WI38 (cell line): ENCODE measurements around the gene R3HDML.

Experiments
- H3K4me3 ChIP-seq: 2 replicates; pipeline ENCODE4 v1.5.1; 2011; ENCODE audit warnings: low read depth, mild to moderate bottlenecking, control low read depth, low read length
- TF ChIP-seq, protein P1 (sequence below): IDR thresholded peaks from 2 replicates; pipeline ENCODE4 v1.5.1; 2012; ENCODE audit warnings: low read depth, mild to moderate bottlenecking, control low read depth, low read length

R3HDML gene

DNA sequence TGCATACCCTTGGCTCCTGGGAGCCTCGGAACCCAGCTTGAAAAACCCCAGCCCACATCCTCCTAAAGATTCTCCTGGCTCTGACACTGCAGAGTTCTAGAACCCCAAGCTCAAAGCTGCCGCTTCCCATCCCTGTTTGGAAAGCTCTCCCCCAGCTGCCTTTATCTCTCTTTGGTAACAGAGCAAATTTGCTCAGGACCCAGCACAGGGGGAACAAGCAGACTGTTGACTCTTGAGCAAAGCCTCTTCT is 57.5 kb downstream of the R3HDML start:
- H3K4me3 ChIP-seq, result no peak overlapping the region
- TF ChIP-seq, protein P1, sequence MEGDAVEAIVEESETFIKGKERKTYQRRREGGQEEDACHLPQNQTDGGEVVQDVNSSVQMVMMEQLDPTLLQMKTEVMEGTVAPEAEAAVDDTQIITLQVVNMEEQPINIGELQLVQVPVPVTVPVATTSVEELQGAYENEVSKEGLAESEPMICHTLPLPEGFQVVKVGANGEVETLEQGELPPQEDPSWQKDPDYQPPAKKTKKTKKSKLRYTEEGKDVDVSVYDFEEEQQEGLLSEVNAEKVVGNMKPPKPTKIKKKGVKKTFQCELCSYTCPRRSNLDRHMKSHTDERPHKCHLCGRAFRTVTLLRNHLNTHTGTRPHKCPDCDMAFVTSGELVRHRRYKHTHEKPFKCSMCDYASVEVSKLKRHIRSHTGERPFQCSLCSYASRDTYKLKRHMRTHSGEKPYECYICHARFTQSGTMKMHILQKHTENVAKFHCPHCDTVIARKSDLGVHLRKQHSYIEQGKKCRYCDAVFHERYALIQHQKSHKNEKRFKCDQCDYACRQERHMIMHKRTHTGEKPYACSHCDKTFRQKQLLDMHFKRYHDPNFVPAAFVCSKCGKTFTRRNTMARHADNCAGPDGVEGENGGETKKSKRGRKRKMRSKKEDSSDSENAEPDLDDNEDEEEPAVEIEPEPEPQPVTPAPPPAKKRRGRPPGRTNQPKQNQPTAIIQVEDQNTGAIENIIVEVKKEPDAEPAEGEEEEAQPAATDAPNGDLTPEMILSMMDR, result no peak

DNA sequence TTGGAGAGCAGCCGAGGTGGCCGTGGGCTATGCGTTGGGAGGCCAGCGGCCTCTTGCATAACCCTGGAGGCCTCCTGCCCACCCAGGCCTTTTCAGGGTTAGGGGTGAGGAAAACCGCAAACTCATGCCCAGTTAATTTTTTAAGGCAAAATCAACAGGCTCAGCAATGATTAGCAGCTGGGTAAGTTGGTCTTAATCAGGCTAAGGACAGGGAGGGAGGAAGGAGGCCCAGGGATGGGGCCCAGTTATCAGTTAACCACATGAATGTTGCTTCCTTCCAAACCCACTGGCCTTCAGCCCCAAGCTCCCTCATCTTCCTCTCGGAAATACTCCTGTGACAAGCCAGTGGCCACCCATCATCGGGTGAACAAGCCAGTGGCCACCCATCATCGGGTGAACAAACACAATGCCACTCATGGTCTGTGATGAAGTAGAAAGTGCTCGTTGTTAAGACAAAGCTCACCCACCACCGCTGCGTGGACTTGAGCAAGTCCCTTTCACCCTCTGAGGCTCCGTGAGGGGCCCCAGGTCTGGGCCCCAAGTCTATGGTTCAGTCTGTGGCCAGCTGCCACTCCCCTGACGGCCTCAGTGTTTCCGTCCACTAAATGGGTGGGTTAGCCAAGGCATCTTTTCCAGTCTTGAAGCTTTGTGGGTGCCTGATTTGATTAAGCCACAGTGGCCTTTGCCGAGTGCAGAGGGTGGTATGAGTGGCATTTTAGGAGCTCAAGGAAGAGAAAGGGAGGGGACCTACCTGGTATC is 58.0 kb downstream of the R3HDML start:
- TF ChIP-seq, protein P1, result no peak
- no peak overlapping the region for H3K4me3 ChIP-seq

DNA sequence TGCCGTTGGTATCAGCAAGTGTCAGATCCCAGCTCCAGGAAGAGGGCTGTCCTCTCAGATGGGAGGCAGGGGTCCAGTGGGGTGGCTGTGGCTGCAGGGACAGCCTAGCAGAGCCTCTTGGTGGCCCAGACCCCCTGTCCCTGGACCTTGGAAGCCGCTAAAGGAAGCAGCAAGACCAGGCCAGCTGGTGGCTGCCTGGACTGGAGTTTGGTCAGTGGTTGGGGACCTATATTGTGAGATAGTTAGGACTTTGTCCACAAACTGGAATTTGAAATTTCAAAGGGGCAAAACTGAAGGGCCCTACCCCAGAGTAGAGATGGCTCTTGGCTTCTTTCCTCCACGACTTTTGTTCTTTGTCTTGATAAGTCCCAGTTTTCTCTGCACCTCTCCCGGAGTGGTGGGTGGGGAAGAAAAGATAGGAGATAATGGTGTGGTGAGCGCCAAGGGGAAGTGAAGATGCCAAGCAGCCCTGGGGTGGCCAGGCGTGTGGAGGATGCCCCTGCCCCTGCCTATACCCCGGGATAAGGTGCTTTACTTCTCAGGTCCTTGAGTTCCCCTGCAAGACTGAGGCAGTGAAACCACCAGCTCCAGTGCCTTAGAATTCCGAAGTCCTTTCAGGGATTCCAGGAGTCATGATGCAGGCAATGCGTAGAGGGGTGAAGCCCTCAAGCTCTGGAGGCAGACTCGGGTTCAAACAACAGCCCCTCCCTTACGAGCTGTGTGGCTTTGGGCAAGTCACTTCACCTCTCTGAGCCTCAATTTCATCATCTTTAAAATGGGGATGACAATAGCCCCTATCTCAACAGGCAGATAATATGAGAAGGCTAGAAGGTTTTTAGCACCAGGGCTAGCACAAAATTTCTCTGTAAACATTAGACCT is 58.9 kb downstream of the R3HDML start:
- no peak overlapping the region for H3K4me3 ChIP-seq

DNA sequence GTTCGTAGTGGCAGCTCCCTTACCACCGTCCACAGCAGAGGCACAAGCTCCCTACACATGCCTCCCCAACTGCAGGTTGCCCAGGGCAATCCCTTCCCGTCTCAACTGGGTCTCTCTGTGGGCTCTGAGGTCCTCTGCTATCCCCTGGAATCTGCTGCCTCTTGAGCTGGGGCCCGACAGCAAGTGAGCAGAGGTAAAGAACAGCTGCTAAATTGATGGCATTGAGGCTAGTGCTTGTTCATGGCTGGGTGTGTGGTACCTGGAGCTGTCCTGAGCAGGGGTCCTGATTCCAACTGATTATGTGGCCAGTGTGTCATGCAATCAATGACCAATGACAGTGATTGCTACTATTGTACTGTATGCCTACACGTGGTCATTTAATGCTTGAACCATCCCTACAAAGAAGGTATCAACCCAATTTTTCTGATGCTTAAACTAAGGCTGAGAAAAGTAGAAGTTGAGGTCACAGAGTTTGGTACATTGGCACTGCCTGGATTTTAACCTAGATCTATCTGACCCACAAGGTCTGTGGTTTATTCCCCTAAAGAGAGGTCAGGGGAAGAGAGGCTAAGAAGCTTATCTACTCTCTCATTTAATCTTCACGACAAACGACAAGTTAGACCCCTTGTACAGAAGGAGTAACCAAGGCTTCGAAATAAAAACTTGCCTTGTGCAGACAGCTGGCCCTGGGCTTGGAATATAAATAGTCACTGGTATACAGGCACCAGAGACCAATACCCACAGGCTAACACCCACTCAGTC is 59.7 kb downstream of the R3HDML start:
- TF ChIP-seq, protein P1, result no peak

More for the DNA sequence above, 58.9 kb downstream of the R3HDML start:
- TF ChIP-seq, protein P1, result no peak

DNA sequence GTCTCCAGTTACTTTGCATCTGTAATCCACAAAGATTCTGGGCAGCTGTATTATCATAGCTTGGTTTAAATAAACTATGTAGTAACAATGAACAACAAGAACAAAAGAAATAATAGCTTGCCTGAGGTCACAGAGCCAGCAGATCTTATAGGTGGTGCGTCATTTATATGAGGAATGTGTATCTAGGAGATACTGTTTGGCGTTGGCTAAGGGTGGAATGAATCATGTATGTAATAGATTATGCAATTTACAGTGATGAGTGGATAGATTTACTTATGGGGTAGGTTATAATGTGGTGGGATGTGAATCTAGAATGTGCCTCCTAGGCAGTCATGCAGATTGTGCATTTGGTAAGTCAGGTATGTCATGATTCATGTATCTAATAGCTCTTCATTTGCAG is 61.5 kb downstream of the R3HDML start:
- TF ChIP-seq, protein P1, result no peak
- no peak overlapping the region for H3K4me3 ChIP-seq

More for the DNA sequence above, 59.7 kb downstream of the R3HDML start:
- no peak overlapping the region for H3K4me3 ChIP-seq

DNA sequence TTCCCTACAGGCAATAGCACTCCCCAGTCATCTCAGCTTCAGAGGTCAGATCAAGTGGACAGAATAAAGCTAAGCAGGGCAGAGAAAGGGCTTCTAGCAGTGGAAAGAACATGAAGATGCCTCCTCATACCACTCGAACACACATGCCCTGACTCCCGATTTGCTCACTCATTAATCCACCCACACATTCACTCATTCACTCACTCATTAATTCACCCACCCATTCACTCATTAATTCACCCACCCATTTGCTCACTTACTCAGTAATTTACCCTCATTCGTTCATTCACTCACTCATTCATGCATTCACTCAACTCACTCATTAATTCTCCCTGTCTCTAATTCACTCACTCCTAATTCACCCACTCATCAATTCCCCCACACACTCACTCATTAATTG is 62.6 kb downstream of the R3HDML start:
- H3K4me3 ChIP-seq, result no peak overlapping the region
- TF ChIP-seq, protein P1, result no peak

DNA sequence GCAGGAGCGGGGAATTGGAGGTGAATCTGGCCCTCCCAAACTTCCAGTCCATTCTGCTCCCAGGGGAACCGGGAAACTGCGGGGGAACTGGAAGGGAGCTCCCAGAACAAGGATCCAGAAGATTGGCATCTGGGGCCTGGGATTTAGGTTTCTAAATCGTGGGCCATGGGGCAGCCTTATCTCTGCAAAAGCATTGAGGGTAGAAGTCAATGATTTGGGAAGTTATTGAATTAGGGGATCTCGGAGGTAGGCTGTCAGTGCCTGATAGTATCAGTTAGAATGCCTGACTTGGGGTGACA is 63.8 kb downstream of the R3HDML start:
- TF ChIP-seq, protein P1, result no peak
- H3K4me3 ChIP-seq, result no peak overlapping the region
